Measurements from ENCODE around the gene ZNF532.

Gene ZNF532

DNA sequence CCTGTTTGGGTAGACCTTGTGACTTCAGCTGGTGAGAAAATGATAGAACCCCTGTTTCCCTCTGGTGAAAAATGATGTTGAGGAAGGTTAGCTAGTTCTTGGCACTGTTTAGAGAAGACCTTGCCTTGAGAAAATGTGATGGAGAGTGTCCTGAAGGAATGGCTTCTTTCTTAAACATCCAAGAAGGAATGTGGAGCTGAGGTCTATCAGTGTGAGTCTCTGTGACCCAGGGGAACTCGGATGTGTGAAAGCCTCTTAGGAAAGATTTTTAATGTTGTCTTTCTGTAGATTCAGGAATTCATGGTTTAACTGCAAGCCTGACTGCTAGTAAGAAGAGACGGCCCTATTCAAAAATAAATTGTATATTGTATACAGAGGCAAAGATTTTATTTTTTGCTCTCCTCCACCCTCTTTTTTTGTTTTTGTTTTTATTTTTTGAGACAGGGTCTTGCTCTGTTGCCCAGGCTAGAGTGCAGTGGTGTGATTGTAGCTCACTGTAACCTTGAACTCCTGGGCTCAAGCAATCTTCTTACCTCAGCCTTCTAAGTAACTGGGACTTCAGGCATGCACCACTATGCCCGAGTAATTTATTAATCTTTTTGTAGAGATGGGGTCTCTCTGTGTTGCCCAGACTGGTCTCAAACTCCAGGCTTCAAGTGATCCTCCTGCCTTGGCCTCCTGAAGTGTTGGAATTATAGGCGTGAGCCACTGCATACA is 87.5 kb downstream of the ZNF532 start:
- no peak for DNase-seq

DNA sequence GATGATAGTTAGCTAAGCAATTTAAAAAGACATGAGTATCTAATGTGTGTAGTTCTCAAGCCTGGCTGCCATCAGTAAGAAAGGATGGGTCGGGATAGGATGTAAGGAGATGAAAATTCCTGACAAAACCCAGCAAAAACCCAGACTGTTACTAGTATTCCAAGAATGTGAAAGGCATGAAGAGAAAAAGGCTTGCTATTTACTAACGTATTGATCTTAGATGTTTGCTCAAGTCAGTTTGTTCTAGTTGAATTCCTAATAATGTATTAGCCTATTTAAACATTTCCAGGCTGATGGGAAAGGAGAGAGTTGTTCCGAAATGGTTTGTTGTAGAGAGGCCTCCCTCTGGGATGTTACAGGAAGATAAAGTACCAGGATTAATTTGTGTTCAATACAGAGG is 88.2 kb downstream of the ZNF532 start:
- peak; percentile 65 for DNase-seq

DNA sequence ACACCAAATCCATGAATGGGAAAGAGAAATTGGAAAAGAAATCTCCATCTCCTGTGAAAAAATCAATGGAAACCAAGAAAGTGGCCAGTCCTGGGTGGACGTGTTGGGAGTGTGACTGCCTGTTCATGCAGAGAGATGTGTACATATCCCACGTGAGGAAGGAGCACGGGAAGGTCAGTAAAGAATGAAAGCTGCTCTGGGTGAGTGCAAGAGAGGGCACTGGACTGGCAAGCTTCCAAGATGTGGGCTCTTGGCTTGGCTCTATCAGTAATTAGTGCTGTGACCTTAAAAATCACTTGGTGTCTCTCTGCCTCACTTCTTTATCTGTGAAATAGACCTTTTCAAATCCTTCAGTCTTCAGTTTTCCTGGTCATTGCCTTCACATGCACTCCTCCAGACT is 89.0 kb downstream of the ZNF532 start:
- DNase-seq = no peak

DNA sequence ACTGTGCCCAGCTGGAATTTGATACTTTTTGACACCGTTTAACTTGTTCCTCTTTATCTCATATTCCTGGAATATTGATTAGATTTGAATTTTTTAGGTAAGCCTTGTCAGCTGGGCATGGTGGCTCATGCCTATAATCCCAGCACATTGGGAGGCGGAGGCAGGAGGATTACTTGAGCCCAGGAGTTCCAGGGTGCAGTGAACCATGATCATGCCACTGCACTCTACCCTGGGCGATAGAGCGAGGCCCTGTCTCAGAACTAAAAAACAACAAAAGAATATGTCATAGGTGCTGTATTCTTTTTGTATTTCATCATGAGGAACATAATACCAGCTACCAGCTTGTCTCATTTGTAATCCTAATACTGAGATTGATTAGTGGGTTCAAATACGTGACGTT is 90.3 kb downstream of the ZNF532 start:
- no peak for DNase-seq

DNA sequence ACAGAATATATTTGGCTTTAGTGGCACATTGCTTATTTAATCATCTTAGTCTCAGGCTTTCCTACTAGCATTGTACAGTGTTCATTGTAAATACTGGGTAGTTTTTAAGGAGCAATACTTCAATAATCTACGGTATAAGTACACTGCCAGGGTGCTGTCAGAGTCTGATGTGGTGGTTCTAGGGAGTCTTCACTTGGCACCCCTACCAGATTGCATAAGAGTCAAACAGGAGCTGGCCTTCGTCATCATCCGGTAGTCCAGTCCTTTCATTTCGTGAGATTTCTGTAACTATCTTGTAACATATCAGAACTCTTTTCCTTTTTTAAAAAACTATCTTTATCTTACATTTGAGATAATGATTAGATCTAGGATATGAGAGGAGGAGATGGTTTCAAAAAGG is 91.1 kb downstream of the ZNF532 start:
- no peak for DNase-seq

GRCh38 chr18:58958628-58959027 is 94.0 kb downstream of the ZNF532 start:
- no peak for DNase-seq

DNA sequence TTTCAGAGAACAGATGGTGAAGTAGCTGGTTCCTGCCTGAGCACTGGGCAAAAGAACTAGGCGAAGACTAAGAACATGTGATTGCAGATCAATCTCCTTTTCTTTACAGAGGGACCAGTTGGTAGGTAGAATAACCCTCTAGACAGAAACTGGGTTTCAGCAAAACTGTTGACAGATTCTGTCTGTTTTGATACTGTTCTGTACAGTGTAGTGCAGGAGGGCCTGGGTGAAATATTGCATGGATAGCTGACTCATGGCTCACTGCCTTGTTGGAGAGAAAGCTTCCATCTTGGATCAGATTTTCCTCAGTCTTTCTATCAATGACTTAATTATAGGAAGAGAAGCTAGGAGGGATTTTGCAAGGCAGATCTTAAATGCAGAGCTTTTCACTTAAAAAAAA is 95.8 kb downstream of the ZNF532 start:
- no peak for DNase-seq

GRCh38 chr18:58960946-58961722 is 96.5 kb downstream of the ZNF532 start:
- no peak for DNase-seq

GRCh38 chr18:58962336-58962735 is 97.7 kb downstream of the ZNF532 start:
- no peak for DNase-seq

DNA sequence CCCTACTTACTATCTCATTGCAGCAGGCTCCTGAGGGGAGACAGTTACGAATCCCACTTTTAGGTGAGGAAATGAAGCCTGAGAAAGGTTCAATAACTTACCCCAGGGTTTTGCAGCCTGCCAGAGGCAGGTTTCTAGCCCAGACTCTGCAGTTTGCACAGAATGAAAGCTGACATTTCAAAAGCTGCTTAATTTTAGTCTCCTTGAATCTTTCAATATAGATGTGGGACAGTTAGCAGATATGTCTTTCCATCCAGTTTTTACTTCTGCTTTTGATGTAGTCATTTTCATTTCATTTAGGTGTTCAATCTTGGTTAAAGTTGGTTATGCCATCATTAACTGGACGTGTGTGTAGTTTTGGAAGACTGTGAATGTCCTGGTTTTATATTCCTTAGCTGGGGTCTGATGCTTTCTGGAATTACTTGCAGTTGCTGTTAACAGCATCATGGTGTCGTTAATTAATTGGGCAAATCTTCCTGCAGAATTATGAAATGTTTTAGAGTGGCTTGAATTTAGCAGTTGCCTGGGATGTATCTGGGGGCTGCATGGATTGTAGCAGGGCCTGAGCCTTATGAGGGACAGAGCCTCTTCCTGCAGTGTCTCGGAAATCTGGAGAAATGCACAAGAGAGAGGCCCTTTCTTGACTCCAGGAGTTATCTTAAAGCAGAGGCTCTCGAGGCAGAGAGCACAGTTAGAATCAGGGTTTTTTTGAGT is 100.8 kb downstream of the ZNF532 start:
- no peak for DNase-seq

DNA sequence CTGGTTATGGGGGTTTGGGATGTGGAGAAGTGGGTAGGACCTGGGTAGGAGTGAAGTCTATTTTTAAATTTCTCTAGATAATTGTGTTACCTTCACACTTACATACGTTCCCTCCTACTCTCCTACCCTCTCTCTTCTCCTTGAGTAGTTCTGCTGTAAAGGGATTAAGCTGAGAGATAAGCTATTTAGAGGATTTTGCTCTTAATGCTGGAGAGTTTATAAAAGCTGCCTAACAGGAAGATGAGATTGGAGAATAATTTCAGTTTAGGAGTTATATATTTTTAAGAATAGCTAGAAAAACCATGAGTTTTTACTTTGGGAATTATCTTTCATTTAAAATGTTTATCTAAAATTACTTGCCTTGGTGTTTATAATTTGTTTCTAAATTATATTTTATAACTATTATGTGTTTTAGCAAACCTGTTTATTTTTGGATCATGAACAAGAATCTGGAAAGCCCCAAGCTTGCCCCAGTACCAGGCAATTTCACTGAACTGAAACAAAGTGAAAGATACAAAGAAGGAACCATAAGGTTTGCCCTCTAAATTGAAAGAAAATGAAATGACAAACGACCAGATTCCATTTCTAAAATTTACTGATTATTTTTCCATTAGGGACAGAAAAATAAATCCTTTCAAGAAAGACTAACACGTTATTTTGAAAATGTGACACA is 101.5 kb downstream of the ZNF532 start:
- DNase-seq = no peak

DNA sequence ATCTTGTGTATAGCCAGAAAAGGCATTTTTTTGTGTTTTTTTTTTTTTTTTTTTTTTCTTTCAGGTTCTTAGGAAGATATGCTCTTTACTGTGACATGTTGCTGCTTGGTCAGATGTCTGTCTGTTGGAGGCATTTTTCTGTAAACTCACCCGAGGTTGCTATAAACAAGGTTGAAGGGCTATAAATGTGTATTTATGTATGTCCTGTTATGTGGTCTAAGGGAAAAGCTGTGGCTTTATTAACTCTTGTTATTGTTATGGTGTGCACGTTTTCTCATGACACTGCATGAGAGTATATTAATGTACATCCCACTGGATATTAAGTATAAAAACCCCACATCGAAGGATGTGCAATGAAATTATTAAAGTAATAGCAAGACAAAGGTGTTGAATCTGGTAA is 102.0 kb downstream of the ZNF532 start:
- no peak for DNase-seq

- DNase-seq = no peak
Measured at GRCh38 chr18:58967751-58968254, 103.1 kb downstream of the ZNF532 start.

- no peak for DNase-seq
Measured at GRCh38 chr18:58970943-58971790, 106.5 kb downstream of the ZNF532 start.

GRCh38 chr18:58975296-58975695 is 110.6 kb downstream of the ZNF532 start:
- no peak for DNase-seq

DNA sequence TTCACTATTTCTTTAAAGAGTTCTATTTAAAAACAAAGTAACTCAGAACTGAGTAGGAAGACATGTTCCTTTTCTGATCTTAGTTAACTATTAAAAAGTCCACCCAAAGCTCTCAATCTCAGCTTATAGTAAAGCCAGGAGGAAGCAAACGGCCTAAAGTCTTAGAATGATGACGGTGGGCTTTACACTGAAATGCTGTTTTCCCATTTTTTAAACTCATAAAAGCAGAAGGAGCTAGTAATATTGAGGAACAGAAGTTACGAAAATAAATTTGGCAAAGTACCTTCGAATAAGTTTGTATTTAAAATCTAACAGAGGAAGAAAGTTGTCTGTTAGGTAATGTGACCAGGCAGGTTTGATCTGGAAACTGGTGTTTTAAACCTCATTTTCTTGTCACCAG is 111.1 kb downstream of the ZNF532 start:
- no peak for DNase-seq

DNA sequence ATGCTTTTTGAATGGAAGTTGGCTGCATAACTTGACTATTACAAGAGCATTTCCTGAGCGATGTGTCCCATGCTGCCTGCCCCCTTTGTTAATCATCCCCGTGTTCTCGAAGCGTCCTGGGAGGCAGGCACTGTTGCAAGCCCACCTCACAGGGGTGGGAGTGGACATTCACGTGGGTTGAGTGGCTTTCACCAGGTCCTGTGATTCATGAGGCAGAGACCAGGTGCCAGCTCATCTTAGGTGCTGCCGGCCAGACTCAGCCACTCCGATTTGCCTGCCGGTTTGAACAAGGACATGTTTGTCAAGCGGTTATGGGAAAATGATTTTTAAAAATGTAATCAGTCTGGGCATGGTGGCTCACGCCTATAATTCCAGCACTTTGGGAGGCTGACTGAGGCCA is 112.5 kb downstream of the ZNF532 start:
- no peak for DNase-seq

DNA sequence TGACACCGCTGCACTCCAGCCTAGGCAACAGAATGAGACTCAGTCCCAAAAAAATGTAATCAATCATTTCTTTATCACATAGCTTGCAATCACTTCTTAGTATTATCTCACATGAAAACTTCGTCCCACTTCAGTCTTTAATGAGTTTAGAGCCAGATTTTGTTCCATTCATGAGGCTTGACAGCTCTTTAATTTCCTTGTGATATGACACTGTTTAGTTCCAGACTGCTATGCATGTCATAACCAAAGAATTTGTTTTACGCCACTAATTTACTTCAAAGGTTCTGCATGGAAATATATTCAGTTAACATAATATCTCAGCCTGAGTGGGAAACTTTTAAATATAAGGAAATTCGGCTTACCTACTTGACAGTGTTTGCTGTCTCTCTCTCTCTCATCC is 113.1 kb downstream of the ZNF532 start:
- no peak for DNase-seq

- no peak for DNase-seq
Measured at GRCh38 chr18:58978916-58979315, 114.2 kb downstream of the ZNF532 start.

GRCh38 chr18:58979615-58980014 is 114.9 kb downstream of the ZNF532 start:
- DNase-seq = no peak

GRCh38 chr18:58980991-58981390 is 116.3 kb downstream of the ZNF532 start:
- DNase-seq = no peak
